H1 (cell line): ENCODE data around the gene GYPC. TPM values are rescaled to one million over a fixed set of nuclear protein-coding genes. Genes with fewer than 3 reads are reported as not detected.

Experiments used
- CTCF ChIA-PET: fragments of 300-600 bp; sonication (Branson Sonifier 250); formaldehyde crosslinking; loops from one replicate; lab custom pipeline; 2021; ENCODE audit not compliant: partially characterized antibody; lab: Charles Lee
- POLR2A ChIA-PET: fragments of 300-600 bp; sonication (Branson Sonifier 250); formaldehyde crosslinking; loops from one replicate; lab custom pipeline; 2021; ENCODE audit warnings: inconsistent platforms; ENCODE audit not compliant: partially characterized antibody; lab: Charles Lee
- DNase-seq, 2 experiments: peaks; one replicate each; pipeline versions ENCODE4 v3.0.0 to v3.0.0-alpha.2; 2010 to 2022; ENCODE audit warnings: low spot score in 2 of 2, low read depth in 1 of 2, mixed read lengths in 1 of 2
- FAIRE-seq: peaks from 2 replicates; lab custom pipeline; 2011; peaks lifted over from hg19 to GRCh38; lab: Jason Lieb, UNC
- H2AFZ ChIP-seq: 2 replicates; pipeline ENCODE4 v1.8.1; 2012; ENCODE audit warnings: low read length, inconsistent platforms
- H2AK5ac ChIP-seq: 2 replicates; pipeline ENCODE4 v1.6.1; 2013; ENCODE audit warnings: low read depth, low read length
- H2BK120ac ChIP-seq: replicated peaks from 2 replicates; pipeline ENCODE3; 2013; ENCODE audit warnings: low read depth, low read length, inconsistent platforms
- H2BK12ac ChIP-seq: 2 replicates; pipeline ENCODE4 v1.6.1; 2013; ENCODE audit warnings: low read depth, low read length
- H2BK15ac ChIP-seq: 2 replicates; pipeline ENCODE4 v1.6.1; 2013; ENCODE audit warnings: low read length
- H2BK20ac ChIP-seq: 2 replicates; pipeline ENCODE4 v1.6.1; 2013; ENCODE audit warnings: low read length
- H2BK5ac ChIP-seq: 2 replicates; pipeline ENCODE4 v1.6.1; 2013; ENCODE audit warnings: low read depth, low read length
- H3K14ac ChIP-seq: 2 replicates; pipeline ENCODE4 v1.6.1; 2013; ENCODE audit warnings: inconsistent platforms; ENCODE audit not compliant: insufficient read length
- H3K18ac ChIP-seq: 2 replicates; pipeline ENCODE4 v1.6.1; 2013; ENCODE audit warnings: low read length; ENCODE audit errors: extremely low read depth
- H3K23ac ChIP-seq: 2 replicates; pipeline ENCODE4 v1.6.1; 2013; ENCODE audit warnings: inconsistent platforms; ENCODE audit not compliant: insufficient read length
- H3K23me2 ChIP-seq: 2 replicates; pipeline ENCODE4 v1.6.1; 2013; ENCODE audit warnings: low read depth, low read length
- H3K27ac ChIP-seq: 2 replicates; pipeline ENCODE4 v1.6.1; 2011; ENCODE audit warnings: low read depth, low read length, inconsistent platforms
- H3K27me3 ChIP-seq, 4 experiments: replicated peaks in 1 of 4; 1 replicate in 1 of 4; 2 replicates in 3 of 4; pipeline versions ENCODE4 v1.6.1 to v1.8.1; 2011 to 2013; ENCODE audit warnings: low read length in 3 of 4, mild to moderate bottlenecking in 3 of 4, inconsistent platforms in 2 of 4, mixed read lengths in 2 of 4, moderate library complexity in 1 of 4; ENCODE audit not compliant: control insufficient read depth in 3 of 4, insufficient read depth in 3 of 4; ENCODE audit errors: extremely low read depth in 1 of 4
- H3K36me3 ChIP-seq, 4 experiments: 2 replicates each; pipeline versions ENCODE4 v1.6.1 to v1.8.1; 2011 to 2013; ENCODE audit warnings: mild to moderate bottlenecking in 4 of 4, low read length in 3 of 4, moderate library complexity in 2 of 4, control low read depth in 1 of 4, inconsistent platforms in 1 of 4; ENCODE audit not compliant: insufficient read depth in 4 of 4, control insufficient read depth in 2 of 4
- H3K4ac ChIP-seq: replicated peaks from 2 replicates; pipeline ENCODE3; 2013; ENCODE audit warnings: low read length, low read depth, mixed read lengths, inconsistent platforms; ENCODE audit not compliant: insufficient read length
- H3K4me1 ChIP-seq, 4 experiments: replicated peaks in 1 of 4; 1 replicate in 1 of 4; 2 replicates in 3 of 4; pipeline versions ENCODE4 v1.6.1 to v1.8.1; 2011 to 2013; ENCODE audit warnings: low read length in 3 of 4, inconsistent platforms in 2 of 4, mixed read lengths in 1 of 4; ENCODE audit not compliant: insufficient read depth in 4 of 4, control insufficient read depth in 3 of 4
- H3K4me2 ChIP-seq, 2 experiments: 2 replicates each; pipeline versions ENCODE4 v1.6.1 to v1.8.1; 2011 to 2013; ENCODE audit warnings: low read depth in 2 of 2, low read length in 2 of 2, control low read depth in 1 of 2, inconsistent platforms in 1 of 2, mild to moderate bottlenecking in 1 of 2; ENCODE audit not compliant: insufficient read depth in 1 of 2
- H3K4me3 ChIP-seq, 4 experiments: fragments of 200-600, 300-600 bp in 1 of 4; sonication (generic), shearing (Covaris generic), sonication (Bioruptor Twin) in 1 of 4; 2 replicates each; pipeline versions ENCODE4 v1.5.1 to v1.8.1; 2011 to 2016; ENCODE audit warnings: low read length in 4 of 4, low read depth in 3 of 4, control low read depth in 2 of 4, inconsistent platforms in 2 of 4, mild to moderate bottlenecking in 2 of 4, mixed read lengths in 1 of 4, moderate library complexity in 1 of 4; ENCODE audit not compliant: insufficient read depth in 2 of 4; ENCODE audit errors: extremely low read depth in 1 of 4
- H3K56ac ChIP-seq: replicated peaks from 2 replicates; pipeline ENCODE3; 2013; ENCODE audit warnings: low read depth, mild to moderate bottlenecking, mixed read lengths, low read length, inconsistent platforms; ENCODE audit not compliant: insufficient read length
- H3K79me1 ChIP-seq: 2 replicates; pipeline ENCODE4 v1.6.1; 2013; ENCODE audit warnings: low read depth, low read length, control low read depth
- H3K79me2 ChIP-seq, 2 experiments: 2 replicates each; pipeline versions ENCODE4 v1.6.1 to v1.8.1; 2012 to 2013; ENCODE audit warnings: low read length in 2 of 2, mild to moderate bottlenecking in 2 of 2, inconsistent platforms in 1 of 2; ENCODE audit not compliant: insufficient read depth in 2 of 2, control insufficient read depth in 1 of 2
- H3K9ac ChIP-seq, 4 experiments: replicated peaks in 1 of 4; 1 replicate in 1 of 4; 2 replicates in 3 of 4; pipeline versions ENCODE4 v1.6.1 to v1.8.1; 2011 to 2013; ENCODE audit warnings: low read depth in 3 of 4, low read length in 3 of 4, control low read depth in 2 of 4, mild to moderate bottlenecking in 2 of 4, moderate library complexity in 2 of 4, inconsistent platforms in 1 of 4; ENCODE audit errors: extremely low read depth in 1 of 4
- H3K9me3 ChIP-seq, 2 experiments: 2 replicates each; pipeline versions ENCODE4 v1.6.1 to v1.8.1; 2012 to 2013; ENCODE audit warnings: mild to moderate bottlenecking in 2 of 2, moderate library complexity in 2 of 2, control low read depth in 1 of 2, inconsistent platforms in 1 of 2, low read depth in 1 of 2, low read length in 1 of 2, mixed read lengths in 1 of 2; ENCODE audit not compliant: insufficient read depth in 2 of 2
- H4K20me1 ChIP-seq, 2 experiments: replicated peaks in 1 of 2; 2 replicates each; pipeline versions ENCODE3 to v1.8.1; 2011 to 2013; ENCODE audit warnings: inconsistent platforms in 2 of 2, low read length in 2 of 2, mild to moderate bottlenecking in 1 of 2; ENCODE audit not compliant: insufficient read depth in 2 of 2, control insufficient read depth in 1 of 2
- H4K5ac ChIP-seq: 2 replicates; pipeline ENCODE4 v1.6.1; 2013; ENCODE audit warnings: low read length, low read depth, mixed read lengths, inconsistent platforms; ENCODE audit not compliant: insufficient read length
- H4K8ac ChIP-seq: 2 replicates; pipeline ENCODE4 v1.8.0; 2013; ENCODE audit warnings: mild to moderate bottlenecking, moderate library complexity, low read length, inconsistent platforms; ENCODE audit not compliant: insufficient read depth; ENCODE audit errors: extremely low read depth
- H4K91ac ChIP-seq: replicated peaks from 2 replicates; pipeline ENCODE3; 2013; ENCODE audit warnings: low read length, mixed read lengths, inconsistent platforms; ENCODE audit not compliant: insufficient read length
- EZH2 ChIP-seq: fragments of 200-600 bp; sonication (generic); IDR thresholded peaks from 2 replicates; pipeline ENCODE4 v1.7.1; 2012; ENCODE audit warnings: low read depth, mild to moderate bottlenecking, moderate library complexity, low read length, inconsistent platforms; ENCODE audit not compliant: severe bottlenecking
- NANOG ChIP-seq: IDR thresholded peaks from 2 replicates; pipeline ENCODE4 v1.6.1; 2011; ENCODE audit warnings: low read length, low read depth, mild to moderate bottlenecking, inconsistent platforms; ENCODE audit not compliant: insufficient read depth, poor library complexity, severe bottlenecking
- RAD21 ChIP-seq, 2 experiments: IDR thresholded peaks in 1 of 2; conservative IDR thresholded peaks in 1 of 2; 2 replicates each; pipeline ENCODE4 v1.6.1; 2011; ENCODE audit warnings: low read depth in 2 of 2, low read length in 2 of 2, improper control_type of control experiment in 1 of 2, inconsistent platforms in 1 of 2, mild to moderate bottlenecking in 1 of 2, moderate library complexity in 1 of 2
- SRF ChIP-seq: IDR thresholded peaks from 2 replicates; pipeline ENCODE4 v1.6.1; 2011; ENCODE audit warnings: mild to moderate bottlenecking, low read depth, low read length, moderate library complexity
- WGBS, 2 experiments: shearing (Covaris generic) in 1 of 2; methylation state at CpG; one replicate each; pipeline versions ENCODE4 v1.1.6 to v1.1.7; 2013 to 2015; ENCODE audit warnings: low lambda C conversion rate in 2 of 2, mixed read lengths in 2 of 2, inconsistent platforms in 1 of 2, low coverage in 1 of 2, missing lambda C conversion rate in 1 of 2; ENCODE audit not compliant: insufficient replicate concordance in 2 of 2, insufficient coverage in 1 of 2, insufficient read length in 1 of 2; ENCODE audit errors: extremely low coverage in 1 of 2, missing lambda C conversion rate in 1 of 2; 5-methylcytosine and 5-hydroxymethylcytosine counted together
- polyA plus RNA-seq, 7 experiments: library from polyadenylated mRNA; depleted of rRNA in 3 of 7; stranded (reverse) in 5 of 7; unstranded in 2 of 7; fragments of >200 nt in 5 of 7; fragments of 200-250 nt in 2 of 7; gene quantifications; 1 replicate in 5 of 7; 2 replicates in 1 of 7; 4 replicates in 1 of 7; pipeline versions ENCODE4 v1.2.1 to v1.2.3, GENCODE V29; 2011 to 2013; ENCODE audit warnings: missing spikeins in 2 of 7, mixed read lengths in 2 of 7
- total RNA-seq: library from RNA; stranded (reverse); fragmentation: NEBNext Ultra II Directional; extraction: Animal tissue kit (Norgen Biotek cat#: 25700); gene quantifications from 2 replicates; pipeline ENCODE4 v1.2.1, GENCODE V29; 2021

GYPC gene
- total and polyA plus RNA-seq, 2 of the 8 experiments (the other 6 are each of a cell fraction or from before 2014, with no cell fraction given), result 26.8 to 53.6 TPM

- Histone ChIP-seq H3K23ac (no peak overlapping the region), H2BK120ac (no peak overlapping the region), H3K79me2 (no peaks in the 10 kb centered on the region; a peak in 1 of 4 replicates), H3K4ac (no peak overlapping the region), H3K23me2 (no peaks in the 10 kb centered on the region), H3K18ac (no peak overlapping the region), H2BK20ac (no peak overlapping the region), H2BK15ac (no peak overlapping the region), H4K20me1 (no peaks in the 10 kb centered on the region), H3K36me3 (no peaks in the 10 kb centered on the region), H3K79me1 (no peaks in the 10 kb centered on the region), H3K4me2 (no peak overlapping the region), H4K5ac (no peak overlapping the region), H4K8ac (no peak overlapping the region), H3K9me3 (no peaks in the 10 kb centered on the region), H3K14ac (no peak overlapping the region), H4K91ac (no peak overlapping the region), H3K27ac (no peak overlapping the region), H2AFZ (no peak overlapping the region), H2AK5ac (no peak overlapping the region), H3K4me1 (no peaks in the 10 kb centered on the region), H2BK5ac (no peak overlapping the region), H3K4me3 (no peak overlapping the region), H3K56ac (no peak overlapping the region), H3K27me3 (no peaks in the 10 kb centered on the region), H3K9ac (no peak overlapping the region), H2BK12ac (no peak overlapping the region)
- FAIRE-seq (no peak), DNase-seq (no peak)
- CTCF ChIA-PET, result interaction anchor here (1.0 to 4.3 kb wide), 2 partner anchors 10 to 110 kb away, joined by 3 to 19 read pairs; no protein-coding TSS in a partner anchor
- POLR2A ChIA-PET, result no interaction called here
- 100% methylated on average over 2 of the region's 2 CpGs; no CpG with 5 or more reads in 1 of the 2 experiments for WGBS, 2 experiments
- TF ChIP-seq RAD21 (IDR thresholded peaks at IDR 0.05 in 1 of 2, conservative IDR thresholded peaks at IDR 0.05 in 1 of 2; ENCODE audit: low read depth in 2 of 2, low read length in 2 of 2) (no peak), EZH2 (no peak), SRF (no peak), NANOG (no peak)
Observed at GRCh38 chr2:126637386-126637785, 18.6 kb upstream of the GYPC start.
